ENCODE results near the gene CLNS1A.

The CLNS1A gene

GRCh38 chr11:77619576-77620198 lies 17.9 kb downstream of the CLNS1A start:
- peak; percentile 67 for DNase-seq (ENCODE audit: low read depth)
- peak; percentile 74 for TF ChIP-seq CTCF (IDR thresholded peaks at IDR 0.05; ENCODE audit: insufficient read depth, low read depth, low read length, missing control alignments)

DNA sequence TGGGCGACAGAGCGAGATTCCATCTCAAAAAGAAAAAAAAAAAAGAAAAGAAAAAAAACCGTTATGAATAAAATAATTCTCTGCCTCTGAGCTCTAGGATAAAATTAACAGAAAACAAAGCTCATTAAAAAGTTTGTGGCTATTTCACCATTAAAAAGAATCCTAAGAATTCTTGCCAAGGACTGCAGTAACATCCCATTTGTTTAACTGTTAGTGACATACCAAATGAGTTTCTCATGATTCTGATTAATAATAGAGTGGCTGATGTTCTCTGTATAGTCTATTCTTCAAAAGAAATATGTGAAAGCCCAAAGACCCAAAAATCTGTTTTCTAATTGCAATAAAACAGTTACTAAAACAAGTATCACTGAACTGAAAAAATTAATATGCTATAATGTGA lies 19.7 kb downstream of the CLNS1A start:
- TF ChIP-seq CTCF (IDR thresholded peaks at IDR 0.05; ENCODE audit: insufficient read depth, low read depth, low read length, missing control alignments), result no peak
- no peak for DNase-seq (ENCODE audit: low read depth)

More at GRCh38 chr11:77619576-77620198, 17.9 kb downstream of the CLNS1A start:
- no peak overlapping the region for H3K4me3 ChIP-seq (ENCODE audit: low read length)

GRCh38 chr11:77611921-77612320 lies 25.7 kb downstream of the CLNS1A start:
- no peak for DNase-seq (ENCODE audit: low read depth)
- TF ChIP-seq CTCF (IDR thresholded peaks at IDR 0.05; ENCODE audit: insufficient read depth, low read depth, low read length, missing control alignments), result no peak
- no peak overlapping the region for H3K4me3 ChIP-seq (ENCODE audit: low read length)

More for the DNA sequence above, 19.7 kb downstream of the CLNS1A start:
- H3K4me3 ChIP-seq (ENCODE audit: low read length), result no peak overlapping the region

- TF ChIP-seq CTCF (IDR thresholded peaks at IDR 0.05; ENCODE audit: insufficient read depth, low read depth, low read length, missing control alignments), result no peak
- DNase-seq (ENCODE audit: low read depth), result no peak
- no peak overlapping the region for H3K4me3 ChIP-seq (ENCODE audit: low read length)
Observed at GRCh38 chr11:77609234-77609633, 28.4 kb downstream of the CLNS1A start.

- no peak for TF ChIP-seq CTCF (IDR thresholded peaks at IDR 0.05; ENCODE audit: insufficient read depth, low read depth, low read length, missing control alignments)
- DNase-seq (ENCODE audit: low read depth), result peak; percentile 19
- H3K4me3 ChIP-seq (ENCODE audit: low read length), result no peak overlapping the region
Observed at GRCh38 chr11:77604281-77604680, 33.3 kb downstream of the CLNS1A start.

DNA sequence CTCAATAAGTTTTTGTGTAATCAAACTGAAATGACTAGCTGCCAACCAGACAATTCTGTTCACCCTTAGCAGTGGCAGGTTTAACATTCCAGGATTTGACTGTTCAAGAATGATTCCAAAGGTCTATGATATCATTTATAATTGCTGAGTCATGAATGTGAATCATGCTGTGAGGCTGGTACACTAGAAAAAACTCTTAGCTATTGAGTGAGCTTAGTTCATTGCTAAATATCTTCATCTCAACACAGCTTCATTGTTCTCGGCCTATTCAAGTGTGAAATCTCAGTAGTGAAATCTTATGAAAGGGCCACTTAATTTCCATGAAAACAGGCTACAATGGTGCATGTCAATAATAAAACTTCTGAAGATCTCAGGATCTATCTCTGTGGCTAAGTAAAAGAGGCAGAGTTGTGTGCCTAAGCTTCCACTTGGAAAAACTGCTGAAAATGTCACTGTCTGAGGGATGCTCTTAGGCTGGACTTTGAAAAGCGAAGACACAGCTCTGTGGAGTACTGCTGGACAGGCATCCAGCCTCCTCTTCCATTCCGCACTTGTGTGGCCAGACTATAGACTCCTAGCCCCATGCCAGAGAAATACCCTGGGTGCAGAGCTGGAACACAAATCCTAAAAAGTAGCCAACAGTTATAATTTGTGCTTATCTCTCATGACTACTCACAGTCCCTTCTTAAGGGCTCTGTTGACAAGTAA lies 35.1 kb downstream of the CLNS1A start:
- no peak for TF ChIP-seq CTCF (IDR thresholded peaks at IDR 0.05; ENCODE audit: insufficient read depth, low read depth, low read length, missing control alignments)
- H3K4me3 ChIP-seq (ENCODE audit: low read length), result no peak overlapping the region
- DNase-seq (ENCODE audit: low read depth), result peak; percentile 91
